SK-N-SH (cell line): Measurements from ENCODE around the gene SH3BGRL2. TPM values are rescaled to one million over a fixed set of nuclear protein-coding genes. Genes with fewer than 3 reads are reported as not detected.

Experiments
- CTCF ChIA-PET: fragments of 300-600, 350-600 bp; formaldehyde crosslinking; extraction: SDS; loops from one replicate; lab custom pipeline; 2021; lab: Yijun Ruan, JAX
- POLR2A ChIA-PET: fragments of 350-600 bp; sonication (Branson Sonifier 250); formaldehyde crosslinking; extraction: SDS; loops from one replicate; lab custom pipeline; 2020; ENCODE audit warnings: antibody characterized with exemption, inconsistent platforms; lab: Yijun Ruan, JAX
- DNase-seq: peaks from one replicate; pipeline ENCODE4 v3.0.0; 2012
- H2AFZ ChIP-seq: fragments of 200-600 bp; sonication (generic); 2 replicates; pipeline ENCODE4 v1.8.1; 2016; ENCODE audit warnings: antibody characterized with exemption, mild to moderate bottlenecking, low read depth
- H3F3A ChIP-seq: fragments of 200-600 bp; sonication (generic); replicated peaks from 2 replicates; pipeline ENCODE3; 2016; ENCODE audit warnings: antibody characterized with exemption, mild to moderate bottlenecking; ENCODE audit not compliant: insufficient read depth
- H3K27ac ChIP-seq, 2 experiments: fragments of 200-500 bp in 1 of 2; fragments of 200-600 bp in 1 of 2; sonication (Bioruptor generic) in 1 of 2; sonication (generic), shearing (Covaris generic) in 1 of 2; 2 replicates each; pipeline versions ENCODE4 v1.5.1 to v1.6.1; 2014 to 2016; ENCODE audit warnings: low read depth in 2 of 2, inconsistent platforms in 1 of 2, low read length in 1 of 2, mild to moderate bottlenecking in 1 of 2, mixed read lengths in 1 of 2
- H3K27me3 ChIP-seq: fragments of 200-600 bp; sonication (generic), shearing (Covaris generic); 2 replicates; pipeline ENCODE4 v1.6.1; 2016; ENCODE audit warnings: mixed run types; ENCODE audit not compliant: insufficient read depth
- H3K36me3 ChIP-seq, 2 experiments: fragments of 200-500 bp in 1 of 2; fragments of 200-600 bp in 1 of 2; sonication (Bioruptor generic) in 1 of 2; sonication (generic) in 1 of 2; replicated peaks in 1 of 2; 2 replicates each; pipeline versions ENCODE3 to v1.5.1; 2014 to 2016; ENCODE audit warnings: low read length in 1 of 2, mild to moderate bottlenecking in 1 of 2; ENCODE audit not compliant: insufficient read depth in 2 of 2, control insufficient read depth in 1 of 2
- H3K4me1 ChIP-seq, 2 experiments: fragments of 200-500 bp in 1 of 2; fragments of 200-600 bp in 1 of 2; sonication (Bioruptor generic) in 1 of 2; sonication (generic), shearing (Covaris generic) in 1 of 2; 2 replicates each; pipeline versions ENCODE4 v1.5.1 to v1.6.1; 2014 to 2016; ENCODE audit warnings: low read depth in 1 of 2, low read length in 1 of 2, mixed run types in 1 of 2; ENCODE audit not compliant: insufficient read depth in 2 of 2, control insufficient read depth in 1 of 2
- H3K4me2 ChIP-seq: fragments of 200-600 bp; sonication (generic), shearing (Covaris generic); 2 replicates; pipeline ENCODE4 v1.6.1; 2017; ENCODE audit warnings: mixed run types
- H3K4me3 ChIP-seq, 2 experiments: fragments of 200-500 bp in 1 of 2; fragments of 200-600 bp in 1 of 2; sonication (Bioruptor generic) in 1 of 2; sonication (generic), shearing (Covaris generic) in 1 of 2; 2 replicates each; pipeline versions ENCODE4 v1.5.1 to v1.8.1; 2014 to 2016; ENCODE audit warnings: low read depth in 2 of 2, inconsistent platforms in 1 of 2, low read length in 1 of 2, mild to moderate bottlenecking in 1 of 2, mixed read lengths in 1 of 2, moderate library complexity in 1 of 2
- H3K79me2 ChIP-seq: fragments of 200-600 bp; sonication (generic); 2 replicates; pipeline ENCODE4 v1.8.1; 2017; ENCODE audit warnings: mild to moderate bottlenecking; ENCODE audit not compliant: insufficient read depth
- H3K9ac ChIP-seq: fragments of 200-600 bp; sonication (generic); 2 replicates; pipeline ENCODE4 v1.6.1; 2017; ENCODE audit warnings: mixed run types
- H3K9me2 ChIP-seq: fragments of 200-600 bp; sonication (generic); 2 replicates; pipeline ENCODE4 v1.6.1; 2017; ENCODE audit warnings: mixed run types
- H3K9me3 ChIP-seq: fragments of 200-600 bp; sonication (generic); 2 replicates; pipeline ENCODE4 v1.6.1; 2017; ENCODE audit warnings: mixed run types, mild to moderate bottlenecking, moderate library complexity
- H4K20me1 ChIP-seq: fragments of 200-600 bp; sonication (generic); 2 replicates; pipeline ENCODE4 v1.6.1; 2017; ENCODE audit warnings: mild to moderate bottlenecking, mixed run types; ENCODE audit not compliant: insufficient read depth
- FOSL2 ChIP-seq: IDR thresholded peaks from 2 replicates; pipeline ENCODE4 v1.4.0; 2012; ENCODE audit warnings: low read depth, mild to moderate bottlenecking, moderate library complexity, borderline replicate concordance
- JUND ChIP-seq: IDR thresholded peaks from 2 replicates; pipeline ENCODE4 v1.4.0; 2012
- MXI1 ChIP-seq: IDR thresholded peaks from 2 replicates; pipeline ENCODE4 v1.6.1; 2012; ENCODE audit warnings: mild to moderate bottlenecking, low read depth, low read length, improper control_type of control experiment
- RAD21 ChIP-seq: IDR thresholded peaks from 2 replicates; pipeline ENCODE4 v1.6.1; 2012; ENCODE audit warnings: mild to moderate bottlenecking, low read length
- RCOR1 ChIP-seq: fragments of 150-350 bp; IDR thresholded peaks from 2 replicates; pipeline ENCODE4 v1.6.1; 2017; ENCODE audit warnings: antibody characterized with exemption, low read length
- SIN3A ChIP-seq: IDR thresholded peaks from 2 replicates; pipeline ENCODE4 v1.6.1; 2012; ENCODE audit warnings: low read depth, mild to moderate bottlenecking, low read length, moderate library complexity, borderline replicate concordance
- WGBS: methylation state at CpG from one replicate; pipeline ENCODE4 v1.1.6; 2017; ENCODE audit warnings: low lambda C conversion rate; 5-methylcytosine and 5-hydroxymethylcytosine counted together
- polyA plus RNA-seq, 3 experiments: library from polyadenylated mRNA; depleted of rRNA; stranded (reverse); fragments of >200 nt; gene quantifications; 2 replicates each; pipeline ENCODE4 v1.2.3, GENCODE V29; 2012
- TF ChIP-seq, protein P1 (sequence below): IDR thresholded peaks from 2 replicates; pipeline ENCODE4 v1.6.1; 2012; ENCODE audit warnings: mild to moderate bottlenecking, low read depth, low read length, moderate library complexity
- TF ChIP-seq, protein P2 (sequence below): IDR thresholded peaks from 2 replicates; pipeline ENCODE4 v1.4.0; 2012; ENCODE audit warnings: low read depth

SH3BGRL2 gene
- polyA plus RNA-seq, 1 of the 3 experiments (the other 2 are of a cell fraction) = 1.4 TPM

DNA sequence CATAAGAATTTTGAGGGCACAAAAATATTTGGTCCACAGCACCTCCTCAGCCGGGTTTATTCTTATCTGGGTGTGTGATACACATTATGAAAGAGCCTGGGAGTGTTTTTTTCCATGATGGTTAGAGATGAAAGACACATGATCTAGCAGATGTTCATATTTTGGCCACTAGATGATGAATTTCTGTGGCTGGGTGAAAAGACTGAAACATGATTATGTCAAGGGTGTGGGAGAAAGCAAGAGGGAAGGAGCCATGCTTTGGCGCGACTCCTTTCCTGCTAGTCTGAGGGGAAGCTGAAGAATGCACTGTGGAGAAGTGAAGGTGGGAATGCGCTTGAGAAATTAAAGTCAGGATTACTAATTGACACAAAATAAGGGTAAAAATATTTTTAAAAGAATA, 102.3 kb downstream of the SH3BGRL2 start:
- ChIA-PET CTCF (interaction anchor here (1.4 kb wide), 1 partner anchor 29 kb away, joined by 5 read pairs; no protein-coding TSS in a partner anchor), POLR2A (no interaction called here)
- Histone ChIP-seq H3K9me3 (no peaks in the 10 kb centered on the region), H3K27me3 (no peaks in the 10 kb centered on the region), H3K4me1 (no peaks in the 10 kb centered on the region; a peak in 1 of 4 replicates), H3K9ac (no peak overlapping the region), H4K20me1 (no peaks in the 10 kb centered on the region), H3K36me3 (no peaks in the 10 kb centered on the region), H3K4me2 (no peak overlapping the region), H3F3A (no peaks in the 10 kb centered on the region), H2AFZ (no peak overlapping the region), H3K9me2 (no peaks in the 10 kb centered on the region)
- WGBS = 68% methylated on average over 4 of the region's 4 CpGs
- no peak for DNase-seq
- TF ChIP-seq RAD21 = no peak
- TF ChIP-seq MXI1 = no peak
- no peak for TF ChIP-seq RCOR1
- TF ChIP-seq, all 33 proteins: peak for 0
- no peaks in the 10 kb centered on the region for H3K79me2 ChIP-seq
- no peak overlapping the region for H3K27ac ChIP-seq
- H3K4me3 ChIP-seq = no peak overlapping the region

DNA sequence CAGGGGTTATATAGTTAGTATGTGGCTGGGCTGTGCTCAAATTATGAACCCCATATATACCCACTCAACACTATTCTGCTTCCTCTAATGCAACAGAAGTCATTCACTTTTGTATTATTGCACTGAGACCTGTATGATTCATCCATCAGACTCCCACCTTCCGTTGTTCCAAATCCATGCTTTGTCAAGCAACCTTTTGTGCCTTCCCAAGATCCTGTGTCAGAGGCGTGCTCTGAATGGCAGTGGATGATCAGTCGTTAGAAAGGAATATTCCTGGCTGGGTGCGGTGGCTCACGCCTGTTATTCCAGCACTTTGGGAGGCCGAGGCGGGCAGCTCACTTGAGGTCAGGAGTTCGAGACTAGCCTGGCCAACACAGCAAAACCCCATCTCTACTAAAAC, 103.2 kb downstream of the SH3BGRL2 start:
- POLR2A ChIA-PET = no interaction called here
- TF ChIP-seq JUND (no peak), FOSL2 (no peak), SIN3A (no peak), RCOR1 (no peak)
- TF ChIP-seq, protein P1, sequence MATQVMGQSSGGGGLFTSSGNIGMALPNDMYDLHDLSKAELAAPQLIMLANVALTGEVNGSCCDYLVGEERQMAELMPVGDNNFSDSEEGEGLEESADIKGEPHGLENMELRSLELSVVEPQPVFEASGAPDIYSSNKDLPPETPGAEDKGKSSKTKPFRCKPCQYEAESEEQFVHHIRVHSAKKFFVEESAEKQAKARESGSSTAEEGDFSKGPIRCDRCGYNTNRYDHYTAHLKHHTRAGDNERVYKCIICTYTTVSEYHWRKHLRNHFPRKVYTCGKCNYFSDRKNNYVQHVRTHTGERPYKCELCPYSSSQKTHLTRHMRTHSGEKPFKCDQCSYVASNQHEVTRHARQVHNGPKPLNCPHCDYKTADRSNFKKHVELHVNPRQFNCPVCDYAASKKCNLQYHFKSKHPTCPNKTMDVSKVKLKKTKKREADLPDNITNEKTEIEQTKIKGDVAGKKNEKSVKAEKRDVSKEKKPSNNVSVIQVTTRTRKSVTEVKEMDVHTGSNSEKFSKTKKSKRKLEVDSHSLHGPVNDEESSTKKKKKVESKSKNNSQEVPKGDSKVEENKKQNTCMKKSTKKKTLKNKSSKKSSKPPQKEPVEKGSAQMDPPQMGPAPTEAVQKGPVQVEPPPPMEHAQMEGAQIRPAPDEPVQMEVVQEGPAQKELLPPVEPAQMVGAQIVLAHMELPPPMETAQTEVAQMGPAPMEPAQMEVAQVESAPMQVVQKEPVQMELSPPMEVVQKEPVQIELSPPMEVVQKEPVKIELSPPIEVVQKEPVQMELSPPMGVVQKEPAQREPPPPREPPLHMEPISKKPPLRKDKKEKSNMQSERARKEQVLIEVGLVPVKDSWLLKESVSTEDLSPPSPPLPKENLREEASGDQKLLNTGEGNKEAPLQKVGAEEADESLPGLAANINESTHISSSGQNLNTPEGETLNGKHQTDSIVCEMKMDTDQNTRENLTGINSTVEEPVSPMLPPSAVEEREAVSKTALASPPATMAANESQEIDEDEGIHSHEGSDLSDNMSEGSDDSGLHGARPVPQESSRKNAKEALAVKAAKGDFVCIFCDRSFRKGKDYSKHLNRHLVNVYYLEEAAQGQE = no peak
- TF ChIP-seq, protein P2, sequence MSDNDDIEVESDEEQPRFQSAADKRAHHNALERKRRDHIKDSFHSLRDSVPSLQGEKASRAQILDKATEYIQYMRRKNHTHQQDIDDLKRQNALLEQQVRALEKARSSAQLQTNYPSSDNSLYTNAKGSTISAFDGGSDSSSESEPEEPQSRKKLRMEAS = no peak
- H4K20me1 ChIP-seq = no peaks in the 10 kb centered on the region
- WGBS = 86% methylated on average over 8 of the region's 8 CpGs
- no peak overlapping the region for H2AFZ ChIP-seq
- H3K4me3 ChIP-seq = no peak overlapping the region
- no peak for DNase-seq
- H3K4me1 ChIP-seq = no peaks in the 10 kb centered on the region; a peak in 1 of 4 replicates
- no peaks in the 10 kb centered on the region for H3K9me3 ChIP-seq
- no peaks in the 10 kb centered on the region for H3K9me2 ChIP-seq
- CTCF ChIA-PET = interaction anchor here (1.0 kb wide), 1 partner anchor 20 kb away, joined by 3 read pairs; no protein-coding TSS in a partner anchor
- H3K4me2 ChIP-seq = no peak overlapping the region
- no peak overlapping the region for H3K27ac ChIP-seq
- H3K79me2 ChIP-seq = no peaks in the 10 kb centered on the region
- H3F3A ChIP-seq = no peaks in the 10 kb centered on the region
- no peaks in the 10 kb centered on the region for H3K36me3 ChIP-seq
- H3K9ac ChIP-seq = no peak overlapping the region
- H3K27me3 ChIP-seq = no peaks in the 10 kb centered on the region
